Measurements from ENCODE around the gene FOXS1.
A peak's percentile ranks its signal among the peaks of the same experiment; 100 is the strongest.

The FOXS1 gene

GRCh38 chr20:31861385-31862156 is 16.2 kb upstream of the FOXS1 start:
- peak; percentile 64 for DNase-seq (ENCODE audit: low read depth)
- no peak for TF ChIP-seq CTCF (IDR thresholded peaks at IDR 0.05; ENCODE audit: low read length, missing control alignments)
- peak overlapping the region; percentile 44 for H3K4me3 ChIP-seq (replicated peaks; ENCODE audit: low read depth, low read length)

- peak overlapping the region; percentile 44 for H3K4me3 ChIP-seq (replicated peaks; ENCODE audit: low read depth, low read length)
- no peak for TF ChIP-seq CTCF (IDR thresholded peaks at IDR 0.05; ENCODE audit: low read length, missing control alignments)
- no peak for DNase-seq (ENCODE audit: low read depth)
Measured at GRCh38 chr20:31861135-31861384, 15.7 kb upstream of the FOXS1 start.

GRCh38 chr20:31860390-31861134 is 15.2 kb upstream of the FOXS1 start:
- TF ChIP-seq CTCF (IDR thresholded peaks at IDR 0.05; ENCODE audit: low read length, missing control alignments) = no peak
- H3K4me3 ChIP-seq (replicated peaks; ENCODE audit: low read depth, low read length) = peak overlapping the region; percentile 44
- peak; percentile 27 for DNase-seq (ENCODE audit: low read depth)

- H3K4me3 ChIP-seq (replicated peaks; ENCODE audit: low read depth, low read length) = no peak overlapping the region
- no peak for DNase-seq (ENCODE audit: low read depth)
- no peak for TF ChIP-seq CTCF (IDR thresholded peaks at IDR 0.05; ENCODE audit: low read length, missing control alignments)
Measured at GRCh38 chr20:31859998-31860380, 14.6 kb upstream of the FOXS1 start.

- no peak for TF ChIP-seq CTCF (IDR thresholded peaks at IDR 0.05; ENCODE audit: low read length, missing control alignments)
- no peak overlapping the region for H3K4me3 ChIP-seq (replicated peaks; ENCODE audit: low read depth, low read length)
- DNase-seq (ENCODE audit: low read depth) = no peak
Measured at GRCh38 chr20:31859266-31859997, 14.0 kb upstream of the FOXS1 start.

- H3K4me3 ChIP-seq (replicated peaks; ENCODE audit: low read depth, low read length) = no peak overlapping the region
- TF ChIP-seq CTCF (IDR thresholded peaks at IDR 0.05; ENCODE audit: low read length, missing control alignments) = no peak
- no peak for DNase-seq (ENCODE audit: low read depth)
Measured at GRCh38 chr20:31858760-31859083, 13.3 kb upstream of the FOXS1 start.

Measured in fibroblast of pulmonary artery (primary cell).